Lower leg skin (tissue), 4 donors: ENCODE measurements around the gene STOML1. TPM values are rescaled to one million over a fixed set of nuclear protein-coding genes. Genes with fewer than 3 reads are reported as not detected.

ENCODE experiments used
- DNase-seq, 2 donors: peaks; one replicate each; pipeline ENCODE4 v3.0.0-alpha.2; 2019; ENCODE audit warnings: low spot score in 2 of 2
- H3K4me3 ChIP-seq: fragments of 200-600 bp; sonication (generic); 2 replicates; pipeline ENCODE4 v1.5.1; 2017; ENCODE audit warnings: mild to moderate bottlenecking, low read depth; ENCODE audit not compliant: poor library complexity, severe bottlenecking
- POLR2A ChIP-seq, 2 donors: fragments of 450-650 bp; IDR thresholded peaks; one replicate each; pipeline ENCODE4 v1.6.1; 2016 to 2017; ENCODE audit warnings: antibody characterized with exemption in 2 of 2, mild to moderate bottlenecking in 1 of 2, moderate library complexity in 1 of 2
- WGBS, 2 donors: methylation state at CpG; one replicate each; pipeline ENCODE4 v1.1.5; 2018; 5-methylcytosine and 5-hydroxymethylcytosine counted together
- intact Hi-C: fragments of 100-400 bp; cut with DNase I; formaldehyde crosslinking; loops from one replicate; pipeline ENCODE4 v1.15.0; 2023; ENCODE audit warnings: low total_unique reads
- total RNA-seq, 4 donors: library from RNA; depleted of rRNA; stranded (reverse); fragments of >200 nt; gene quantifications; one replicate each; pipeline ENCODE4 v1.1.0, GENCODE V29; 2016
- TF ChIP-seq, protein P1 (sequence below), 3 donors: fragments of 450-650 bp; IDR thresholded peaks; one replicate each; pipeline ENCODE4 v1.5.1; 2016; ENCODE audit warnings: antibody characterized with exemption in 3 of 3, mild to moderate bottlenecking in 3 of 3, moderate library complexity in 2 of 3

Gene STOML1
- total RNA-seq, 4 donors from 2014 or later: 14.4 to 24.6 (median 23.9) TPM

- TF ChIP-seq, protein P1, sequence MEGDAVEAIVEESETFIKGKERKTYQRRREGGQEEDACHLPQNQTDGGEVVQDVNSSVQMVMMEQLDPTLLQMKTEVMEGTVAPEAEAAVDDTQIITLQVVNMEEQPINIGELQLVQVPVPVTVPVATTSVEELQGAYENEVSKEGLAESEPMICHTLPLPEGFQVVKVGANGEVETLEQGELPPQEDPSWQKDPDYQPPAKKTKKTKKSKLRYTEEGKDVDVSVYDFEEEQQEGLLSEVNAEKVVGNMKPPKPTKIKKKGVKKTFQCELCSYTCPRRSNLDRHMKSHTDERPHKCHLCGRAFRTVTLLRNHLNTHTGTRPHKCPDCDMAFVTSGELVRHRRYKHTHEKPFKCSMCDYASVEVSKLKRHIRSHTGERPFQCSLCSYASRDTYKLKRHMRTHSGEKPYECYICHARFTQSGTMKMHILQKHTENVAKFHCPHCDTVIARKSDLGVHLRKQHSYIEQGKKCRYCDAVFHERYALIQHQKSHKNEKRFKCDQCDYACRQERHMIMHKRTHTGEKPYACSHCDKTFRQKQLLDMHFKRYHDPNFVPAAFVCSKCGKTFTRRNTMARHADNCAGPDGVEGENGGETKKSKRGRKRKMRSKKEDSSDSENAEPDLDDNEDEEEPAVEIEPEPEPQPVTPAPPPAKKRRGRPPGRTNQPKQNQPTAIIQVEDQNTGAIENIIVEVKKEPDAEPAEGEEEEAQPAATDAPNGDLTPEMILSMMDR (IDR thresholded peaks at IDR 0.05): no peak
- TF ChIP-seq POLR2A (IDR thresholded peaks at IDR 0.05): no peak
- no peak overlapping the region for H3K4me3 ChIP-seq
- peak in 1 of 2 donors; percentile 76 for DNase-seq
- intact Hi-C loops: no loop called here
- 82 to 84% methylated on average over 11 to 12 of the region's 12 CpGs for WGBS, 2 donors
These were observed 36.0 kb downstream of the STOML1 start for GRCh38 chr15:73955861-73956742.

GRCh38 chr15:73955326-73955725 lies 36.8 kb downstream of the STOML1 start:
- 94 to 100% methylated on average over 4 of the region's 4 CpGs for WGBS, 2 donors
- no peak for DNase-seq
- TF ChIP-seq, protein P1 (IDR thresholded peaks at IDR 0.05): no peak
- TF ChIP-seq POLR2A (IDR thresholded peaks at IDR 0.05): no peak
- H3K4me3 ChIP-seq: no peak overlapping the region
- intact Hi-C loops: no loop called here

- 91 to 94% methylated on average over 27 of the region's 27 CpGs for WGBS, 2 donors
- no peak for TF ChIP-seq POLR2A (IDR thresholded peaks at IDR 0.05)
- TF ChIP-seq, protein P1 (IDR thresholded peaks at IDR 0.05): no peak
- intact Hi-C loops: no loop called here
- no peak for DNase-seq
- no peak overlapping the region for H3K4me3 ChIP-seq
These were observed 37.6 kb downstream of the STOML1 start for GRCh38 chr15:73954188-73955145.

GRCh38 chr15:73952913-73953750 lies 39.0 kb downstream of the STOML1 start:
- no peak for TF ChIP-seq POLR2A (IDR thresholded peaks at IDR 0.05)
- TF ChIP-seq, protein P1 (IDR thresholded peaks at IDR 0.05): no peak
- H3K4me3 ChIP-seq: no peak overlapping the region
- intact Hi-C loops: no loop called here
- 70 to 79% methylated on average over 8 to 10 of the region's 10 CpGs for WGBS, 2 donors
- no peak for DNase-seq
